B cell (primary cell): ENCODE results near the gene PITX3. TPM values are rescaled to one million over a fixed set of nuclear protein-coding genes. Genes with fewer than 3 reads are reported as not detected.
"Not testable (repeated sequence)": the region's sequence is repeated elsewhere in the genome, so short reads cannot be mapped to it uniquely, and the experiment has no call there.

Experiments used
- ATAC-seq: fragments of 200-7000 bp; cut with Tn5 transposase; one replicate; pipeline ENCODE4 v1.10.0; 2021; ENCODE audit warnings: low read depth, mild to moderate bottlenecking, moderate number of reproducible peaks, moderate library complexity
- CTCF ChIA-PET: fragments of 350-600 bp; sonication (Branson Sonifier 250); formaldehyde crosslinking; loops from one replicate; lab custom pipeline; 2021; ENCODE audit warnings: antibody characterized with exemption, inconsistent platforms; lab: Charles Lee
- POLR2A ChIA-PET: fragments of 350-600 bp; sonication (Branson Sonifier 250); formaldehyde crosslinking; loops from one replicate; lab custom pipeline; 2021; ENCODE audit warnings: antibody characterized with exemption; lab: Charles Lee
- DNase-seq: peaks from one replicate; pipeline ENCODE4 v3.0.0; 2013
- H2AFZ ChIP-seq: 2 replicates; pipeline ENCODE4 v1.6.1; 2012; ENCODE audit warnings: mild to moderate bottlenecking, low read depth, low read length; ENCODE audit not compliant: insufficient read depth, poor library complexity, severe bottlenecking
- H3K27ac ChIP-seq, 2 donors: 1 replicate in 1 of 2; 2 replicates in 1 of 2; pipeline ENCODE4 v1.5.1; 2012 to 2013; ENCODE audit warnings: low read length in 2 of 2, mild to moderate bottlenecking in 2 of 2, moderate library complexity in 1 of 2
- H3K27me3 ChIP-seq, 4 experiments: fragments of 200-600 bp in 1 of 4; sonication (generic) in 1 of 4; replicated peaks in 1 of 4; 1 replicate in 2 of 4; 2 replicates in 2 of 4; pipeline versions ENCODE4 v1.6.1 to v1.7.0; 2013 to 2016; ENCODE audit warnings: low read length in 3 of 4, mild to moderate bottlenecking in 2 of 4, mixed read lengths in 1 of 4, moderate library complexity in 1 of 4; ENCODE audit not compliant: insufficient read depth in 4 of 4, control insufficient read depth in 3 of 4; ENCODE audit errors: control extremely low read depth in 1 of 4
- H3K36me3 ChIP-seq, 2 experiments: replicated peaks in 1 of 2; 1 replicate in 1 of 2; 2 replicates in 1 of 2; pipeline versions ENCODE4 v1.6.1 to v1.7.1; 2013; ENCODE audit warnings: low read length in 1 of 2; ENCODE audit not compliant: insufficient read depth in 2 of 2, control insufficient read depth in 1 of 2; ENCODE audit errors: control extremely low read depth in 1 of 2, extremely low read depth in 1 of 2
- H3K4me1 ChIP-seq, 2 donors: fragments of 200-600 bp in 1 of 2; sonication (generic) in 1 of 2; 1 replicate in 1 of 2; 2 replicates in 1 of 2; pipeline versions ENCODE4 v1.5.1 to v1.6.1; 2013 to 2017; ENCODE audit warnings: low read length in 2 of 2; ENCODE audit not compliant: control insufficient read depth in 2 of 2, insufficient read depth in 2 of 2
- H3K4me2 ChIP-seq: replicated peaks from 2 replicates; pipeline ENCODE3; 2012; ENCODE audit warnings: mild to moderate bottlenecking, low read depth, low read length; ENCODE audit not compliant: poor library complexity, severe bottlenecking
- H3K4me3 ChIP-seq, 5 experiments: fragments of 200-600 bp in 1 of 5; sonication (generic) in 1 of 5; 1 replicate in 3 of 5; 2 replicates in 2 of 5; pipeline versions ENCODE4 v1.5.1 to v1.7.0; 2011 to 2016; ENCODE audit warnings: low read length in 4 of 5, mild to moderate bottlenecking in 4 of 5, low read depth in 2 of 5, control low read depth in 1 of 5, moderate library complexity in 1 of 5; ENCODE audit not compliant: insufficient read depth in 1 of 5; ENCODE audit errors: control extremely low read depth in 1 of 5, extremely low read depth in 1 of 5
- H3K79me2 ChIP-seq: fragments of 200-600 bp; sonication (generic); one replicate; pipeline ENCODE4 v1.6.0; 2016; ENCODE audit warnings: low read length; ENCODE audit not compliant: control insufficient read depth, insufficient read depth
- H3K9ac ChIP-seq: fragments of 200-600 bp; sonication (generic); 2 replicates; pipeline ENCODE4 v1.6.1; 2017; ENCODE audit warnings: mild to moderate bottlenecking, low read length, moderate library complexity
- H3K9me3 ChIP-seq, 3 donors: one replicate each; pipeline versions ENCODE4 v1.6.1 to v1.7.1; 2013; ENCODE audit warnings: low read length in 2 of 3; ENCODE audit not compliant: control insufficient read depth in 2 of 3, insufficient read depth in 1 of 3; ENCODE audit errors: control extremely low read depth in 1 of 3
- H4K20me1 ChIP-seq: 2 replicates; pipeline ENCODE4 v1.6.0; 2012; ENCODE audit warnings: mild to moderate bottlenecking, low read length; ENCODE audit not compliant: insufficient read depth, control insufficient read depth, poor library complexity, severe bottlenecking
- H3K27ac Mint-ChIP-seq: one replicate; pipeline ENCODE4 v1.8.0; 2021; ENCODE audit warnings: mixed read lengths
- H3K27me3 Mint-ChIP-seq: one replicate; pipeline ENCODE4 v1.8.0; 2021; ENCODE audit warnings: mixed read lengths
- H3K4me1 Mint-ChIP-seq: one replicate; pipeline ENCODE4 v1.8.0; 2021; ENCODE audit warnings: mixed read lengths
- H3K4me3 Mint-ChIP-seq: one replicate; pipeline ENCODE4 v1.8.0; 2021; ENCODE audit warnings: mixed read lengths
- H3K9me3 Mint-ChIP-seq: one replicate; pipeline ENCODE4 v1.8.0; 2022; ENCODE audit warnings: mixed read lengths; ENCODE audit not compliant: insufficient read depth
- CTCF ChIP-seq: fragments of 200-600 bp; IDR thresholded peaks from one replicate; pipeline ENCODE4 v1.8.0; 2022; ENCODE audit warnings: antibody characterized with exemption, mild to moderate bottlenecking
- EZH2 ChIP-seq: IDR thresholded peaks from 2 replicates; pipeline ENCODE4 v1.6.1; 2012; ENCODE audit warnings: borderline replicate concordance, low read depth, mild to moderate bottlenecking, moderate library complexity, low read length; ENCODE audit not compliant: insufficient read depth, poor library complexity, severe bottlenecking
- WGBS: methylation state at CpG from one replicate; pipeline ENCODE4 v1.1.5; 2013; ENCODE audit warnings: missing lambda C conversion rate; ENCODE audit not compliant: insufficient coverage; 5-methylcytosine and 5-hydroxymethylcytosine counted together
- intact Hi-C: fragments of 100-400 bp; cut with micrococcal nuclease; formaldehyde crosslinking; loops from one replicate; pipeline ENCODE4 v1.10.0; 2022
- polyA plus RNA-seq: library from polyadenylated mRNA; depleted of rRNA; stranded (reverse); fragments of >200 nt; gene quantifications from 2 replicates; pipeline ENCODE4 v1.2.3, GENCODE V29; 2012
- total RNA-seq, 2 donors: library from RNA; stranded (reverse); fragments of 120-200 nt in 1 of 2; gene quantifications; 1 replicate in 1 of 2; 2 replicates in 1 of 2; pipeline versions ENCODE4 v1.2.3 to v1.2.4, GENCODE V29; 2013 to 2022

Gene PITX3
- total and polyA plus RNA-seq, 2 donors (not counting 1 experiment from before 2014, with no cell fraction given), result not detected

GRCh38 chr10:102254426-102254825, 13.1 kb upstream of the PITX3 start:
- intact Hi-C loops, result no loop called here
- ChIA-PET CTCF (interaction anchor here (0.8 to 2.3 kb wide), 2 partner anchors 22 to 24 kb away, joined by 3 to 8 read pairs; no protein-coding TSS in a partner anchor), POLR2A (no interaction called here)
- no CpG with 5 or more reads among the region's 1 CpG for WGBS
- H3K4me3 ChIP-seq, result no peak overlapping the region
- no peak overlapping the region for H3K9ac ChIP-seq
- peaks cover 2 to 20% of the 10 kb centered on the region in 2 experiments for H3K36me3 ChIP-seq
- H3K27me3 Mint-ChIP-seq, result no peaks in the 10 kb centered on the region
- peaks cover 93% of the 10 kb centered on the region for H3K79me2 ChIP-seq
- DNase-seq, result no peak
- H3K4me1 Mint-ChIP-seq, result peaks cover 17% of the 10 kb centered on the region
- no peaks in the 10 kb centered on the region for H3K9me3 ChIP-seq
- no peak overlapping the region for H2AFZ ChIP-seq
- no peak overlapping the region for H3K27ac ChIP-seq
- no peaks in the 10 kb centered on the region for H3K9me3 Mint-ChIP-seq
- TF ChIP-seq CTCF (no peak), EZH2 (no peak)
- H3K4me3 Mint-ChIP-seq, result no peak overlapping the region
- ATAC-seq, result no peak
- H4K20me1 ChIP-seq, result peaks cover 96% of the 10 kb centered on the region
- no peak overlapping the region for H3K4me2 ChIP-seq
- H3K27ac Mint-ChIP-seq, result no peak overlapping the region
- H3K4me1 ChIP-seq, result peaks cover 0 to 3% of the 10 kb centered on the region in 2 donors
- H3K27me3 ChIP-seq, result no peaks in the 10 kb centered on the region

GRCh38 chr10:102252508-102252907, 11.2 kb upstream of the PITX3 start:
- H3K9me3 Mint-ChIP-seq, H3K9me3 ChIP-seq, H3K27ac Mint-ChIP-seq, intact Hi-C loops, H3K4me2 ChIP-seq, H3K27ac ChIP-seq, DNase-seq, H3K9ac ChIP-seq, H3K27me3 ChIP-seq, H3K4me3 Mint-ChIP-seq, H3K4me3 ChIP-seq, ATAC-seq, H2AFZ ChIP-seq, POLR2A ChIA-PET, H3K27me3 Mint-ChIP-seq: not testable (repeated sequence)
- CTCF ChIA-PET, result interaction anchor here (2.2 to 2.3 kb wide), 2 partner anchors 22 to 100 kb away, joined by 8 read pairs; no protein-coding TSS in a partner anchor
- peaks cover 0 to 14% of the 10 kb centered on the region in 2 experiments for H3K36me3 ChIP-seq
- peaks cover 4 to 11% of the 10 kb centered on the region in 2 donors for H3K4me1 ChIP-seq
- WGBS, result 100% methylated on average over 1 of the region's 3 CpGs
- peaks cover 89% of the 10 kb centered on the region for H4K20me1 ChIP-seq
- H3K79me2 ChIP-seq, result peaks cover 96% of the 10 kb centered on the region
- peaks cover 26% of the 10 kb centered on the region for H3K4me1 Mint-ChIP-seq
